DND-41 (cell line): ENCODE data around the gene OAS2.

Experiments
- EZH2 ChIP-seq: IDR thresholded peaks from 3 replicates; pipeline ENCODE4 v1.6.1; 2012; ENCODE audit warnings: borderline replicate concordance, low read depth, mild to moderate bottlenecking, moderate library complexity, low read length, inconsistent platforms; ENCODE audit not compliant: severe bottlenecking
- TF ChIP-seq, protein P1 (sequence below): IDR thresholded peaks from 2 replicates; pipeline ENCODE4 v1.5.1; 2012; ENCODE audit warnings: borderline replicate concordance, low read length, moderate library complexity, mild to moderate bottlenecking; ENCODE audit not compliant: poor library complexity, severe bottlenecking; ENCODE audit errors: extremely low read depth

DNA sequence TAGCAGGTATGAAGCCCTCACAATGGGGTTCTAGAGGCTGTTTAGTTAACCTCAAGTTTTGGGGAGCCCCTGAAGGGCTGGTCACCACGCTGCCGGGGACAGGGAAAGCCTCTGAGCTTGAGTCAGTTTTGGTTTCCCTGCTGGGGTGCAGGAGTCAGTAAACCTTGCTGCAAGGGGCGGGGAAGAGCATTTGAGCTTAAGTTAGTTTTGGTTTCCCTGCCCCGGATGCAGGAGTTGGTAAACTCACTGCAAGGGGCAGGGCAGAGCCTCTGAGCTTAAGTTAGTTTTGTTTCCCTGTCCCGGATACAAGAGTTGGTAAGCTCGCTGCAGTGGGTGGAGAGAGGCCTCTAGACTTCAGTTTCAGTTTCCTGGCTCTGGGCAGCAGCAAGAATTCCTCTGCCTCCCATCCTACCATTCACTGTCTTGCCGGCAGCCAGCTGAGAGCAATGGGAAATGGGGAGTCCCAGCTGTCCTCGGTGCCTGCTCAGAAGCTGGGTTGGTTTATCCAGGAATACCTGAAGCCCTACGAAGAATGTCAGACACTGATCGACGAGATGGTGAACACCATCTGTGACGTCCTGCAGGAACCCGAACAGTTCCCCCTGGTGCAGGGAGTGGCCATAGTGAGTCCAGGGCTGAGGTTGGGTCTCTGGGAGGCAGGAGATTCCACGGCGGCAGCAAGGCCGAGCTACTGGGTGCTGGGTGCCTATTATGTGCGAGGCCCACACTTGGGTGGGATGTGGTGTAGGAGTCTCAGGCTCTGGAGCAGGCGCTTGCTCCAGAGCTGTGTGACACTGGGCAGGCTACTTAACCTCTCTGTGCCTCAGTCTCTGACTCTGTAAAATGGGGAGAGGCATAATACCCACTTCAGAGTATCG lies at the start of gene OAS2:
- TF ChIP-seq, protein P1, sequence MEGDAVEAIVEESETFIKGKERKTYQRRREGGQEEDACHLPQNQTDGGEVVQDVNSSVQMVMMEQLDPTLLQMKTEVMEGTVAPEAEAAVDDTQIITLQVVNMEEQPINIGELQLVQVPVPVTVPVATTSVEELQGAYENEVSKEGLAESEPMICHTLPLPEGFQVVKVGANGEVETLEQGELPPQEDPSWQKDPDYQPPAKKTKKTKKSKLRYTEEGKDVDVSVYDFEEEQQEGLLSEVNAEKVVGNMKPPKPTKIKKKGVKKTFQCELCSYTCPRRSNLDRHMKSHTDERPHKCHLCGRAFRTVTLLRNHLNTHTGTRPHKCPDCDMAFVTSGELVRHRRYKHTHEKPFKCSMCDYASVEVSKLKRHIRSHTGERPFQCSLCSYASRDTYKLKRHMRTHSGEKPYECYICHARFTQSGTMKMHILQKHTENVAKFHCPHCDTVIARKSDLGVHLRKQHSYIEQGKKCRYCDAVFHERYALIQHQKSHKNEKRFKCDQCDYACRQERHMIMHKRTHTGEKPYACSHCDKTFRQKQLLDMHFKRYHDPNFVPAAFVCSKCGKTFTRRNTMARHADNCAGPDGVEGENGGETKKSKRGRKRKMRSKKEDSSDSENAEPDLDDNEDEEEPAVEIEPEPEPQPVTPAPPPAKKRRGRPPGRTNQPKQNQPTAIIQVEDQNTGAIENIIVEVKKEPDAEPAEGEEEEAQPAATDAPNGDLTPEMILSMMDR: peak; percentile 3
- no peak for TF ChIP-seq EZH2
